ENCODE measurements around the gene PIGQ.

The PIGQ gene

GRCh38 chr16:567373-568256, 2.2 kb upstream of the PIGQ start:
- DNase-seq (ENCODE audit: low read depth in 2 of 2), result no peak

- no peak for DNase-seq (ENCODE audit: low read depth in 2 of 2)
These were observed 1.1 kb upstream of the PIGQ start for GRCh38 chr16:568401-569258.

DNA sequence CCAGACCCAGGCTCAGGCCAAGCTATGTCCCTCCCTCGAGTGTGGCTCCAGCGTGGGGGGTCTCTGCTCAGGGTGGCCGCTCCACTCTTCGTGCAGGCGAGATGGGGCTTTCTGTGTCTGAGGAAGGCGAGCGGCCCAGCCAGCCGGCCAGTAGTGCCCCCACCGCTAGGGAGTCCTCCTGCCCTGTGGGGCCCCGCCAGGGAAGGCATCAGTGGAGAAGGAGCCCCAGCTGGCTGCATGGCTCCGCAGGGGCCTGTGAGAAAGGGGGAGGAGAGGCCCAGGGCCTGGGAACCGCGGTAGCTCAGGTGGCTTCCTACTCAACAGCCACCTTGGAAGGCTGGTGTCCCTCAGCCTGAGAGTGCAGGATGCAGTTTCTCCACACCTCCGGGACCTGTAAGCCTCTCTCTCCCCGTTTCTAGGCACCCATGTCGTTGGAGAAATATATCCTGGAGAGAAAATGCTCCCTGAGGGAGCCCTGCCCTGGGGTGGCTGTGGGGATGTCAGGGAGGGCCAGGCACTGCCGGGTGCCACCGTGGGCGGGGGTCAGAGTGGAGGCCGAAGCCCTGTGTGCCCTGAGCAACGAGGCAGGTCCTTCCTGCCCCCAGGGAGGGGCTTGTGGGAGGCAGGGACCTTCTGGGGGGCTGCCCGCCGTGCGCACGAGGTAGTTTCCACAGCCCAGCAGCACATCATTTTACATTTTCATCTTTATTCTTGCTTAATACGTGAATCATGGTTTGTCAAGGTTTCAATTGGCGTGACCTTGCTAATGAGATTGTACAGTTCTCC, 3.3 kb downstream of the PIGQ start:
- DNase-seq (ENCODE audit: low read depth in 2 of 2), result no peak

GRCh38 chr16:574021-574760, 4.4 kb downstream of the PIGQ start:
- no peak for DNase-seq (ENCODE audit: low read depth in 2 of 2)

GRCh38 chr16:575354-576196, 5.8 kb downstream of the PIGQ start:
- no peak for DNase-seq (ENCODE audit: low read depth in 2 of 2)

DNA sequence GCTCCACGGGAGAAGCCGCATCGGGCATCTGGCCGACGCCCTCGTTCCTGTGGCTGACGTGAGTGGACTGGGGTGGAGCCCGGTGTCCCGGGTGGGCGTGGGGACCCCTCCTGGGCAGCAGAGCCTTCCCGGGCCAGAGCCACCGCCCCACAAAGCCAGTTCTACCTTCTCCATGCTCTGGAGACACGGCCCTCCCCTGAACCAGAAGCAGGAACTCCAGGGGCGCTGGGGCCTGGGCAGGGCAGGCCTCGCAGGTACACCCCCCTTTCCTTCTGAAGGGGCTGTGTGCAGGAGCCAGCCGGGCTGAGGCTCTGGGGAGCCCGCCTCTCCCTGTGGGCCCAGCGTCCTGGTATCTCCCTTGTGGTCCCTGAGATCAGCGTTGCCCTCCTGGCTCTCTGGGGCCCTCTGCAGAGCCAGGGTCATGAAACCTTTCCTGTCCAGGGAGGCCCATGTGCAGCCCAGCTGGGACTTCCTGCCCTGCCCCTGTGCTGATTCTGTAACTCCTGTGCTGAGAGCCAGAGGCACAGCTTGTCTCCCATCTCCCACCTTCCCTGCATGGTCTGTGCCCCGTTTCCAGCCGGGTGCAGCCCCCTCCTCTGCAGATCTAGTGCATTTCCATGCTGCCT, 6.5 kb downstream of the PIGQ start:
- DNase-seq (ENCODE audit: low read depth in 2 of 2), result no peak

DNA sequence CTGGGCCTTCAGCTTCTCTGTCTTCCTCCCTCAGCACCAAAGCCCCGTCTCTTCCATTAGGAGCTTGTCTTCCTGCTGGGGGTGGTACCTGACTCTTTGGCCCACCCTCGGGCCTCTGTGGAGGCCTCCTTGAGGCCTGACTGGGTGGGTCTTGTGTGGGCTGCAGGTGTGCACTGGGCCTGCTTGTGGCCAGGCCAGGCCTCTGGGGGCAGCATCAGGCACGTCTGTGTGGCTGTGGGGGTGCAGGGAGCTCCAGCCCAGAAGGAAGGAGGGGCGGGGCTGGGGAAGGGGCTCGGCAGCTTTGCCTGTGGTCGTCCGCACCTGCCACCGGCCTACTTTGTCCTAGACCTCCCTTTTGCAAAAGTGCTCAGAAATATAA, 7.0 kb downstream of the PIGQ start:
- DNase-seq (ENCODE audit: low read depth in 2 of 2), result no peak

DNA sequence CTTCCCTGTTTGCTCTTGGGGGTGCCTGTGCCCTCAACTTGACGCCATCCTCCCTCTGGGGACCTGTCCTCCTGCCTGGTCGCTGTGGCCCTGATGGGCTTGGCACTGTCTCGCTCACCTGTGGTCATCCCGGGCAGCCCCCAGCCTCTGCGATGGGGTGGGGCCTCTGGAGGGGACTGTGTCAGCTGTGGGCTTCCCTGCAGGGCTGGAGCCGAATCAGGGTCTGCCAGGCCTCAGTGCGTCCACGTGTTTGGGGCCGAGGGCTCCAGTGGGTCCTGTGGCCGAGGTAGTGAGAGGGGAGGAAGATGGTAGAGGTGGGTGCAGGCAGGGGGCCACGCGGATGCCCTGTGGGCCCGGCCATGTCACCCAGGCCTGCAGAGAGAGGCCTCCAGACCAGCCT, 8.0 kb downstream of the PIGQ start:
- no peak for DNase-seq (ENCODE audit: low read depth in 2 of 2)

GRCh38 chr16:578232-578869, 8.6 kb downstream of the PIGQ start:
- no peak for DNase-seq (ENCODE audit: low read depth in 2 of 2)

DNA sequence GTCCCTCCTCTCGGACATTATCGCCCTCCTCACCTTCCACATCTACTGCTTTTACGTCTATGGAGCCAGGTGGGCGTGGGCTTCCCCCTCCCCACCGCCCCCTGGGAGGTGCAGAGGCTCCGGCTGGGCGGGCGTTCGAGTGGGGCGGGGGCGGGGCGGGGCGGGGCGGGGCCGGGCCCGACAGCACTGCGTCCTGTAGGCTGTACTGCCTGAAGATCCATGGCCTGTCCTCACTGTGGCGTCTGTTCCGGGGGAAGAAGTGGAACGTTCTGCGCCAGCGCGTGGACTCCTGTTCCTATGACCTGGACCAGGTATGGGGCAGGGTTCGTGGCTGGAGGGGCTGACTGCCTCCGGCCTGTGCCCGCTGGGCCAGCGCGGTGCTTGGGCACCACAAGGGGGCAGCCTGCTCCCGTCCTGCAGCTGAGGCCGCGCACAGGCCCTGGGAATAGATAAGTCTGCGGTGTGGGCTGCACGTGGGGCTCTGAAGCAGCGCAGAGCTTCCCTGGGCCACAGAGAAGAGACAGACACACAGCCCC, 9.2 kb downstream of the PIGQ start:
- DNase-seq (ENCODE audit: low read depth in 2 of 2), result peak; percentile 43 to 60

DNA sequence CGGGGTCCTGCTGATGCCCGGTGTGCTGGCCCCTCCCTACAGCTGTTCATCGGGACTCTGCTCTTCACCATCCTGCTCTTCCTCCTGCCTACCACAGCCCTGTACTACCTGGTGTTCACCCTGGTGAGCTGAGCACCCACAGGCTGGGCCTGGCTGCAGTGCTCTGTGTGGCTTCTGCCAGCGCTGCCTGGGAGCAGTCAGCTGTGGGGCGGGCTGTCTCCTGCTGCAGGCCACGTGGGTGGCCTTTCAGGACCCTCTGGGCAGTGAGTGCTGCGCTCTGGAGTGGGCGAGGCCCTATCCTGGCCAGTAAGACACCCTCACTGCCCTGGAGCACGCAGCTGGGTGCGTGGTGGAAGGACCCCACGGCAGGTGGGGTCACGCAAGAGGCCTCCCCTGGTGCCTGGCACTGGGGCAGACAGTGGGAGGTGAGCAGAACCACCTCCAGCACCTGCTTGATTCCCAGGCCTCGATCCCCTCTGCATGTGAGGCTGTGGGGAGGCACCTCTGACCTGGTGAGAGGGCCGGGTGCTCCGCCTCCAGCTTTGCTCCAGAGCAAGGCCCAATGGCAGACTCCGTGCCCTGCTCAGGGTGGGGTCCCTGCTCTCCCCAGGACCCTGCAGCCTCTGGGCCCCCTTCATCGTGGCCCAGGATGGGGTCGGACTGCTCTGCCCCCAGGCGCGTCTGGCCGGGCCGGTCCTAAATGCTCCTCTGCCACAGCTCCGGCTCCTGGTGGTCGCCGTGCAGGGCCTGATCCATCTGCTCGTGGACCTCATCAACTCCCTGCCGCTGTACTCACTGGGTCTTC, 10.6 kb downstream of the PIGQ start:
- DNase-seq (ENCODE audit: low read depth in 2 of 2), result no peak

DNA sequence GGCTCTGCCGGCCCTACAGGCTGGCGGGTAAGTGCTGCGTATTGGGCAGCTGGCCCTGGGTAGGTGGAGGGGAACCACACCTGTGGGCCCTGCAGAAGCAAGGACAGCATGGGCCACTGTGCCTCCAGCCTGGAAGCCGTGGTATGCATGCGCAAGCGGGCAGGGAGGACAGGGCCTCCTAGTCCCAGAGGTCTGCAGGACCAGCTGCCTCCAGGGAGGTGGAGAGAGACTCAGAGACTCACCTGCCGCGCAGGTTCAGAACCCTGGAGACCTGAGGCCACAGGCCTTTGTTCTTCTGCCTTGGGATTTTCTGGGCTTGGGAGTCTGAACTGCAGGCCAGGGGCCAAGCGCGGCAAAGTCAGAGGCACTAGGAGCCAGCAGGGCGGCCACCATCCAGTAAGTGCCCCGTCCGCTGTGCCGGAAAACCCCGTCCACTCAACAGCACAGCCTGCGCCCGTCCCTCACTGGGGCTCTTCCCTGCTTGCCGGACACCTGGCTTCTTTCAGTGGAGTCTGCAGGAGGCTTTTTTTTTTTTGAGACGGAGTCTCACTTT, 11.3 kb downstream of the PIGQ start:
- DNase-seq (ENCODE audit: low read depth in 2 of 2), result no peak

GRCh38 chr16:582218-582613, 12.4 kb downstream of the PIGQ start:
- DNase-seq (ENCODE audit: low read depth in 2 of 2), result no peak

DNA sequence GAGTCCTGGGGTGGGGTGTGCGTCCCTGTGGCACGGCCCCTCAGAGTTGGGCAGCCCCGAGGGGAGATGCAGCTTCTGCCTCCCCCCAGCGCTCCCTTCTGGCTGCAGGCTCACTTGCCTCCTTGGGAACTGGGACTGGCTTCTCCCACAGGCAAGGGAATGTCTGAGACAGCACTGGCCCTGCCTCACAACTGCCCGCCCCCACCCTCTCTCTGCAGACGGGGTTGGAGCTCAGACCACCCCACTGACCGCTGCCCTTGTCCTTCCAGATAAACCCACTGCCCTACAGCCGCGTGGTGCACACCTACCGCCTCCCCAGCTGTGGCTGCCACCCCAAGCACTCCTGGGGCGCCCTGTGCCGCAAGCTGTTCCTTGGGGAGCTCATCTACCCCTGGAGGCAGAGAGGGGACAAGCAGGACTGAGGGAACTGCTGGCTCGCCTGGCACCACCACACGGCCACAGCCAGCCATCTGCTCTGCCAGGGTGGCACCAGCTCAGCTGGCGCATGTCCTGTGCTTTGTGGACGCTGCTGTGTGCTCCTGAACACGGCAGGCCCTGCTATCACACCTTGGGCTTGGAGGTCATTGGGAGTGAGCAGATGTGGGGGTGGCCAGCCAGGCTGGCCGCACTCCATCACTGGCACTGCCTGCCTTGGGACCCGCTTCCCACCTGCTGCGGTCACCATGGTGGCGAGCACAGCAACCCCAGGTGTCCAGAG, 13.0 kb downstream of the PIGQ start:
- DNase-seq (ENCODE audit: low read depth in 2 of 2), result no peak

DNA sequence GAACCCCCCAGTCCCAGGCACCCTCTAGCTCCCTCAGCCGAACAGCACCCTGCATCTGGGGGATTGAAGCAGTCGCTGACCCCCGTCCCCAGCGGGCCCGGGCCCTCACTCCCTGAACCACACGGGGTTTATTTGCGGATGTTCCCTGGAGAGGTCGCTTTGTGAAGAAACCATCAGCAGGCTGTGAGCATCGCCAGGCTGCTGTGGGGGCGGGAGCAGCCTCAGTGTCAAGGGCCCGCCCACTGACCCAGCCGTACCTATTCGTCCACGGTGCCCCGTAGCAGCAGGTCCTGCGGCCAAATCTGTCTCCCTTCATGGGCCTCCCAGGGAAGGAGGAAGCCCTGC, 13.7 kb downstream of the PIGQ start:
- no peak for DNase-seq (ENCODE audit: low read depth in 2 of 2)

GRCh38 chr16:583815-584591, 14.2 kb downstream of the PIGQ start:
- DNase-seq (ENCODE audit: low read depth in 2 of 2), result no peak

- DNase-seq (ENCODE audit: low read depth in 2 of 2), result no peak
These were observed 15.6 kb downstream of the PIGQ start for GRCh38 chr16:585351-585750.

Data from stimulated activated CD8-positive, alpha-beta memory T cell treated with anti-CD3 and anti-CD28 coated beads, Interleukin-15, amount 100 ng/mL, for 48 hours (primary cell).